ENCODE results near the gene CABP2. TPM values are rescaled to one million over a fixed set of nuclear protein-coding genes. Genes with fewer than 3 reads are reported as not detected.

Gene CABP2
- total RNA-seq, 1 experiment from 2014 or later = not detected

- CTCF ChIA-PET = no interaction called here
- Histone ChIP-seq H3K27ac (ENCODE audit: low read depth, low read length, poor library complexity, severe bottlenecking) (no peak overlapping the region), H3K27me3 (replicated peaks; ENCODE audit: insufficient read depth, low read depth, low read length, poor library complexity) (no peaks in the 10 kb centered on the region), H3K4me3 (ENCODE audit: low read depth, low read length, poor library complexity, severe bottlenecking) (no peak overlapping the region), H3K4me1 (ENCODE audit: insufficient read depth, low read length, poor library complexity, severe bottlenecking) (no peaks in the 10 kb centered on the region), H3K9me3 (ENCODE audit: low read depth, low read length, poor library complexity, severe bottlenecking) (no peaks in the 10 kb centered on the region), H3K36me3 (ENCODE audit: insufficient read depth, low read length, poor library complexity, severe bottlenecking) (no peaks in the 10 kb centered on the region)
- no peak for DNase-seq (ENCODE audit: low spot score)
- BruUV-seq (replicated peaks) = no TSS peak
- POLR2A ChIA-PET (ENCODE audit: low non-redundant PET) = no interaction called here
- TF ChIP-seq EZH2 (IDR thresholded peaks at IDR 0.05; ENCODE audit: borderline replicate concordance, low read depth, low read length, poor library complexity, severe bottlenecking) = no peak
- TF ChIP-seq CTCF (conservative IDR thresholded peaks at IDR 0.05; ENCODE audit: low read depth, low read length) = no peak
- intact Hi-C loops (cut with micrococcal nuclease; ENCODE audit: unreplicated experiment) = no loop called here
Observed at GRCh38 chr11:67520856-67521824, 2.1 kb downstream of the CABP2 start.

GRCh38 chr11:67519726-67520125 lies 3.5 kb downstream of the CABP2 start:
- no peaks in the 10 kb centered on the region for H3K27me3 ChIP-seq (replicated peaks; ENCODE audit: insufficient read depth, low read depth, low read length, poor library complexity)
- ChIA-PET POLR2A (ENCODE audit: low non-redundant PET) (interaction anchor here (0.7 kb wide), 1 partner anchor 403 kb away, joined by 4 read pairs; no protein-coding TSS in a partner anchor), CTCF (no interaction called here)
- H3K4me1 ChIP-seq (ENCODE audit: insufficient read depth, low read length, poor library complexity, severe bottlenecking) = no peaks in the 10 kb centered on the region
- no peak overlapping the region for H3K4me3 ChIP-seq (ENCODE audit: low read depth, low read length, poor library complexity, severe bottlenecking)
- H3K36me3 ChIP-seq (ENCODE audit: insufficient read depth, low read length, poor library complexity, severe bottlenecking) = no peaks in the 10 kb centered on the region
- DNase-seq (ENCODE audit: low spot score) = no peak
- H3K27ac ChIP-seq (ENCODE audit: low read depth, low read length, poor library complexity, severe bottlenecking) = no peak overlapping the region
- H3K9me3 ChIP-seq (ENCODE audit: low read depth, low read length, poor library complexity, severe bottlenecking) = no peaks in the 10 kb centered on the region
- BruUV-seq (replicated peaks) = no TSS peak
- TF ChIP-seq EZH2 (IDR thresholded peaks at IDR 0.05; ENCODE audit: borderline replicate concordance, low read depth, low read length, poor library complexity, severe bottlenecking) (no peak), CTCF (conservative IDR thresholded peaks at IDR 0.05; ENCODE audit: low read depth, low read length) (no peak)
- intact Hi-C loops (cut with micrococcal nuclease; ENCODE audit: unreplicated experiment) = no loop called here

- Histone ChIP-seq H3K9me3 (ENCODE audit: low read depth, low read length, poor library complexity, severe bottlenecking) (no peaks in the 10 kb centered on the region), H3K36me3 (ENCODE audit: insufficient read depth, low read length, poor library complexity, severe bottlenecking) (no peaks in the 10 kb centered on the region), H3K27me3 (replicated peaks; ENCODE audit: insufficient read depth, low read depth, low read length, poor library complexity) (no peaks in the 10 kb centered on the region), H3K27ac (ENCODE audit: low read depth, low read length, poor library complexity, severe bottlenecking) (no peak overlapping the region), H3K4me3 (ENCODE audit: low read depth, low read length, poor library complexity, severe bottlenecking) (no peak overlapping the region), H3K4me1 (ENCODE audit: insufficient read depth, low read length, poor library complexity, severe bottlenecking) (no peaks in the 10 kb centered on the region)
- ChIA-PET CTCF (no interaction called here), POLR2A (ENCODE audit: low non-redundant PET) (no interaction called here)
- BruUV-seq (replicated peaks) = no TSS peak
- intact Hi-C loops (cut with micrococcal nuclease; ENCODE audit: unreplicated experiment) = no loop called here
- TF ChIP-seq CTCF (conservative IDR thresholded peaks at IDR 0.05; ENCODE audit: low read depth, low read length) (no peak), EZH2 (IDR thresholded peaks at IDR 0.05; ENCODE audit: borderline replicate concordance, low read depth, low read length, poor library complexity, severe bottlenecking) (no peak)
- no peak for DNase-seq (ENCODE audit: low spot score)
Observed at GRCh38 chr11:67517784-67518552, 5.3 kb downstream of the CABP2 start.
